HG03108 (cell line): ENCODE measurements around the gene PTGFRN.

Experiments
- ATAC-seq: cut with Tn5 transposase; IDR thresholded peaks from one replicate; pipeline ENCODE4 v1.9.1; 2021; ENCODE audit warnings: moderate library complexity; ENCODE audit not compliant: unreplicated experiment

The PTGFRN gene

GRCh38 chr1:116887212-116887611 lies 22.5 kb upstream of the PTGFRN start:
- no peak for ATAC-seq

DNA sequence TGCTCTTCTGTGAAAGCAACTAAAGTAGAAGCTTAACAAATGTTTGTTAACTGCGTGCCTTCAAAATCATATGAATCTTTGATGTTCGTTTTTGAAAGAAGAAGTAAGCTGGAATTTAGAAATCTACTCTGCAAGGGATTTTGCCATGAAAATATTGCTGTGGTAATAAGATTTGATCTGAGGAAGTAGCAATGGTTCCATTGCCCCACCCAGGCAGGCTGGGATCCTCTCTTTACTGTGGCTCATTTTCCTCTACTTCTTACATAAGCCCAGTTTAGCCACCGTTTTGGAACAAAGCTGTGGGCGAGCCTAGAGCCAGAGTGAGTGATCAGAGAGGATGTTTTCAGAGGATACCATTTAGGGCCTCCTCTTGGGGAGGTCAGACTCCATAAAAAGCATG lies 20.3 kb upstream of the PTGFRN start:
- ATAC-seq: no peak

DNA sequence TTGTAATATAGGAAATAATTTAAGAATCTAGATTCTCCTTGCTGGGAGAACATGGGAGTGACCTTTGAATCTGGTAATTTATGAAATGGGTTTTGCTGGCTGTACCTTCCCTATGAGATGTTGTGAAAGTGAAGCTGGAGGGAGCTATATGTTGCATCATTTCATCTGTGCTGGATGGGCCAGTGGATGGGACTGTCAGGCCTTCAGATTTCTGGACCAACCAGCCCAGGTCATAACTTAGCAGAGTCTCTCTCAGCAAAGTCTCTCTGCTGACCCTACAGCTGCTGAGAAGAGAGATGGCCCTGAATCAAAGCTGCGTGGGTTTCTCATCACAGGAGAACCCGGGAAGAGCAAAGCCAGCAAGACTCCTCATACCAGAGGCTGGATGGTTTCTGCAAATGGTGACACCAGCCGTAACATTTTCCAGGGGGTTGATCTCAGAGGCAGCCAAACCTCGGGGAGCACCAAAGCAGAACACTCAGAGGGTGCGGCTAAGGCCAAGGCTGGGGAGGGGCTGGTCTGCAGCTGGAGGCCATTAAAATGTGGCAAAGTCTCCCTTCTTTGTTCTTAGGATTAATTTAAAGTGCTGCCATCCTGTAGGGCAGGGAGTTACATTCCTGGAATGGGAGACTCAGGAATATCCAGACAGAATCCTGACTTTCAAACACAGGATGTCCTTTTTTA lies 18.2 kb upstream of the PTGFRN start:
- ATAC-seq: no peak

DNA sequence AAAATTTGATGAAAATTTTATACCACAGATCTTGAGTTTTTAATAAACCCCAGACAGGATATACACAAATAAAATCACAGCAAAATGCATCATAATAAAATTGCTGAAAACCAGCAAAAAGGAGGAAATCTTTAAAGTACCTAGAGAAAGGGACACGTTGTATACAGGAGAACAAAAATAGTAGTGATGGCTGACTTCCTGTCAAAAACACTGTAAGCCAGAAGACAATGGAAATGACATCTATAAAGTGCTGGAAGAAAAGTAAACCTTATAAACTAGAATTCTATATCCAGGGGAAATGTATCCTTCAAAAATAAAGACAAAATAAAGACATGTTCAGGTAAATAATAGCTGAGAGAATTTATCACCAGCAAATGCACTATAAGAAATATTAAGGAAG lies 14.6 kb upstream of the PTGFRN start:
- no peak for ATAC-seq

- ATAC-seq: no peak
Measured at GRCh38 chr1:116899529-116899928, 10.2 kb upstream of the PTGFRN start.

DNA sequence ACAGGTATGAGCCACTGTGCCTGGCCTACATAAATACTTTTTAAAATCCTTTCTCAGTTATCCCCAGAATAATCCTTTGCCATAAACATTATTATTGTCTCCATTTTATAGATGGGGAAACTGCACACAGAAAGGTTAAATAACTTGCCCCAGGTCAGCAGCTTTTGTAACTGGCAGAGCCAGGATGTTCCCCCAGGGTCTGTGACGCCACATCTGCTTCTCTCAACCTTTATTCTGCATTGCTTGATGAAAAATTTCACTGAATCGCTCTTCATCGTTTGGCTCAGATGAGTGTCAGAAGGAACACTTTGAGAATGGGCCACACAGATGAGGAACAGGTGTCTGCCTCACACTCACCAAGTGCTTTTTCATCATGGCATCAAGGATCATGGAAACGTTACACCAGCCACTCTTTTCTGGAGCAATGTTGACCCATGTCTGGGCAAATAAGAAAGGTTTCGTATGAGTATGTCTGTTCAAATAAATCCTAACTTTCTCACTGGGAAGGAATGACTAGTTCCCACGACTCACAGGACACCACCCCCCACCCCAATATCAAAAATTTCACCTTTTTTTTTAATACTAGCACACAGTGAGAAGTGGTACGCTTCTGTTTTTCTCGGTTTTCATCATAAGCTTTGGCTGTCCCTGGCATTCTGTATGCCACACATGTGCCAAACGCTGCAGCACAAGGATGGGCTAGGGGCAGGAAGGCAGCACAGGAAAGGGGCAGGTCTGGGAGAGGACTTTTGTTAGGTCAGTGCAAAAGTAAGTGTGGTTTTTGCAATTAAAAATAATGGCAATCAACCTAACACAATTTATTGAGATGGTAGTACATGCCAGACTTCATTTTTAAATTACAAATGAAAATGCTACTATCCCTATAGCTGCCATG lies 9.0 kb upstream of the PTGFRN start:
- ATAC-seq: no peak

GRCh38 chr1:116902027-116902426 lies 7.7 kb upstream of the PTGFRN start:
- ATAC-seq: no peak

DNA sequence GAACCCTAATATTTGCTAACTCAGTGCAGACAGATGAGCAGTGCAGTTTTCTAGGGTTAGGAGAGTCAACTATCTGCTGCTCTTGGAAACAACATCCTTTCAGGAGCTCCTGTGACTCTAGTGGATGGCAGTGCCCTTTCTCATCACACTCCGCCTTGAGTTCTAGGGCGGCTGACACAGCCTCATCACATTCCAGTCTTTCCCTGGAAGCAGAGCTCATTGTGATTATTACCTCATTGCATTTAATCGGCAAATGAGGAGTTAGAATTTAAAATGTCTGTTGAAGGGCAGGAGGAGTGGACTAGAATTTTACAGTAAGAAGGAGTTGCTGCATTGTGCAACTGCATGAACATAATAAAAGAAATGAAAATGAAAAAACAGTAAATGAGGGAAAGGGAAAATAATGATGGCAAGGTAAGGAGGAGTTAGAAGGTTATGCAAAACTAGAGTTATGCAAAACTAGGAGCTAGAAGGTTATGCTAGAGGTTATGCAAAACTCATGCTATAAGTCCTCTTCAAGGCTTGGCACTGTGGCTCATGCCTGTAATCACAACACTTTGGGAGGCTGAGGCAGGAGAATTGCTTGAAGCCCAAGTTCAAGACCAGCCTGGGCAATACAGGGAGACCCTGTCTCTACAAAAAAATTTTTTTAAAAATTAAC lies 6.9 kb upstream of the PTGFRN start:
- ATAC-seq: no peak

DNA sequence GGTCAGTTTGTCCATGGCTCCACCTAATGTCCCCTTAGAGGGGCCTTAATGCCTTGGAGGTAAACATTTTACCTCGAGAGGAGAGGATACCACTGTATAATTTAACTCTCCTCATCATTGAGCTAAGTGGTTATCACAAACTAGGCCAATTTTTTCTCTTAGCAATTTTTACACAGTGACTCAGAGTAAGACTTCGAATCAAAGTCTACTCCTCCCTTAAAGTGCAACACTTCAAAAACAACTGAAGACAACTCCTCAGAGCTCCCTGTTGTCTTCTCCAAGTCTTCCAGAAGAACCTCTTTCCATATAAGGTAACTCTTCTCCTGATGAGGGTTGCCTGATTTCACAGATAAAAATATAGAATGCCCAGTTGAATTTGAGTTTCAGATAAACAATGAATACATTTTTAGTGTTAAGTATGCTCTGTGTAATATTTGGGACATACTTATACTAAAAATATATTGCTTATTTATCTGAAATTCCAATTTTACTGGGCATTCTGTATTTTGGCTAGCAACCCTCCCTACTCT lies 4.9 kb upstream of the PTGFRN start:
- no peak for ATAC-seq

DNA sequence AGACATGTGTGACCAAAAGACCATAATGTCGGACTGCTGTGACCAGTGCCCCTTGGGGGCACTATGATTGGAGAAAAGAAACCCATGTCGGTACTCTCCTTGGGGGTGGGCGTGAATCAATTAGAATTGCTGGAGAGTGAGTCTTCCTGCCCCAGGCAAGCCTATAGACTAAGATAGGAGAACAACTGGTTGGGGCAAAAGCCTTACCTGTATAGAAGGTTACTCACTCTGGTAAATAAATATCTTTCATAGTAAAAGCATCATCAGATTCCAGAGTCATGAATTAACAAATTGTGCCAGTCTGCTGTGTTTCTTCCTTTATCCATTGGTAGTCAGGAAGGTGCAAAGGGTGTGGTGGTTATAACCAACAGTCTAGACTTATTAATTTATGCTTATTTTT lies 2.9 kb upstream of the PTGFRN start:
- ATAC-seq: no peak

GRCh38 chr1:116907351-116907750 lies 2.4 kb upstream of the PTGFRN start:
- no peak for ATAC-seq

DNA sequence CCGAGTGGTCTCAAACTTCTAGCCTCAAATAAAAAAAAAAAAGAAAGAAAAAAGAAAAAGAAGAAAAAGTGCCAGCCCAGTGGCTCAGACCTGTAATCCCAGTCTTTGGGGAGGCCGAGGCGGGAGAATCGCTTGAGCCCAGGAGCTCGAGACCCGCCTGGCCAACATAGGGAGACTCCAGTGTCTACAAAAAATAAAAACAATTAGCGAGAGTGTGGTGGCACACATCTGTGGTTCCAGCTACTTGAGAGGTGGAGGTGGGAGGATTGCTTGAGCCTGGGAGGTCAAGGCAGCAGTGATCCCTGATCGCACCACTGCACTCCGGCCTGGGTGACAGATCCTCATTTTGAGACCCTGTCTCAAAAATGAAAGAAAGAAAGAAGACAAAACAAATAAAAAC lies 1.4 kb upstream of the PTGFRN start:
- no peak for ATAC-seq

- ATAC-seq: no peak
Measured at GRCh38 chr1:116908820-116909511, 750 bp upstream of the PTGFRN start.

GRCh38 chr1:116910379-116911187 lies 867 bp downstream of the PTGFRN start:
- ATAC-seq: no peak

DNA sequence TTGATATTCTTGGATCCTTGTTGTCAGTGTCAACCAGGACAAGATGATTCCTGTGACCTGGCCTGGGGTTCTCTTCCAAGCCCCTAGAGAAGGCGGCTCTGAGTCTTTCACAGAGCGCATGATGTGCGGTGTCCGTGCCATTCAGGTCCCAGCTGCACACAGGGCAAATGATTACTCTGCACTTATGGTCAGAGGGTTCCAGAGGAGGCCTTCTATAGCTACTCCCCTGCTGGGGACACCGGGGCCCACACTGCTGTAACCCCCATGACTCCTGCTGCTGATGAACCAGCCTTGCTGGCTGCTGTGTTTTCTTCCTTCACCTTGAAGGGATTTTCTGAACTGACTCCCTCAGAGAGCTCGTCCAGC lies 1.5 kb downstream of the PTGFRN start:
- ATAC-seq: no peak

DNA sequence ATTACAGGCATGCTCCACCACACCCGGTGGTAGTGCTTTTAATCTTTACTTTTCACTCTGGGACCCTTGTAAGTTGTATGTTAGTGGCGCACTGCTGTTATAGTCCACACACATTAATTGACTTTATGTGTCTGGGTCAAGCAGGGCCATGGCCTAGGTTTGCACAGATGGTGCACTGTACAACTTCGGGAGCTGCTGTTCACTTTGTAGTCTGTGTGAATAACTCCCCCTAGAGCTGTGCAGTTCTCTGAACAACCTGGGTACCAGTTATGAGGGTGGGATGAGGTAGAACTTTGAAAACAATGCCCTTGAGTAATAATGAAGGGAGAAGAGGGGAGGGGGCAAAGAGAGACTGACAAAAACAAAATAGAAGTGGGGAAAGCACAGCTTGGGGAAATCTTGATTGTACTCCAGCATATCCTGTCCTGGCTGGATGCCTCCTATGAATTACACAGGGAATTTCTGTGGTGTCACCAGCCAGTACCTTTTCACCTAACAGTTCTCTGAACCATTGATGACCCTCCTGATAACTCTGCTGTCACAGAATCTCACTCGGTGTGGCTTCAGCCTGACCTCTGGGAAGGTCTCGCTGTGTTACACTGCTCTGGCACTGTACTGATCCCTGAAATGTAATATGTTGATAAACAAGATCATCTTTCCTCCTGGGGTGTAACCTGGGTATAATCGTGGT lies 2.2 kb downstream of the PTGFRN start:
- ATAC-seq: no peak

GRCh38 chr1:116912846-116913245 lies 3.1 kb downstream of the PTGFRN start:
- no peak for ATAC-seq

- ATAC-seq: no peak
Measured at GRCh38 chr1:116913941-116914340, 4.2 kb downstream of the PTGFRN start.

DNA sequence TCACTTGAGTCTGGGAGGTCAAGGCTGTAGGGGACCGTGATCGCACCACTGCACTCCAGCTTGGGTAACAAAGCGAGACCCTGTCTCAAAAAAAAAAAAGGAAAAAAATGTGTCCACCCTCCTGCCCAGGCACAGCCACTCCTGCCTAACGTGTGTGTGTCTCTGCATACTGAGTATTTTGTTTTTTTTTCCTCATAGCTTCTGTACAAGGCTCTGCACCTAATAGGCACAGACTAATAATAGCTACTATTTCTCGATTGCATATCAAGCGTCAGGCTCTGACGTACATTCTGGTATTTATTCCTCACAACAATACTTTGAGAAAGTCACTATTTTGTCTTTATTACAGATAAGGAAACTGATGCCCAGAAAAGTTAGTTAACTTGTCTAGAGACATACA lies 5.0 kb downstream of the PTGFRN start:
- no peak for ATAC-seq
